ENCODE measurements around the gene MORN2.

GRCh38 chr2:38892819-38893218, 17.0 kb downstream of the MORN2 start:
- TF ChIP-seq, protein P1, sequence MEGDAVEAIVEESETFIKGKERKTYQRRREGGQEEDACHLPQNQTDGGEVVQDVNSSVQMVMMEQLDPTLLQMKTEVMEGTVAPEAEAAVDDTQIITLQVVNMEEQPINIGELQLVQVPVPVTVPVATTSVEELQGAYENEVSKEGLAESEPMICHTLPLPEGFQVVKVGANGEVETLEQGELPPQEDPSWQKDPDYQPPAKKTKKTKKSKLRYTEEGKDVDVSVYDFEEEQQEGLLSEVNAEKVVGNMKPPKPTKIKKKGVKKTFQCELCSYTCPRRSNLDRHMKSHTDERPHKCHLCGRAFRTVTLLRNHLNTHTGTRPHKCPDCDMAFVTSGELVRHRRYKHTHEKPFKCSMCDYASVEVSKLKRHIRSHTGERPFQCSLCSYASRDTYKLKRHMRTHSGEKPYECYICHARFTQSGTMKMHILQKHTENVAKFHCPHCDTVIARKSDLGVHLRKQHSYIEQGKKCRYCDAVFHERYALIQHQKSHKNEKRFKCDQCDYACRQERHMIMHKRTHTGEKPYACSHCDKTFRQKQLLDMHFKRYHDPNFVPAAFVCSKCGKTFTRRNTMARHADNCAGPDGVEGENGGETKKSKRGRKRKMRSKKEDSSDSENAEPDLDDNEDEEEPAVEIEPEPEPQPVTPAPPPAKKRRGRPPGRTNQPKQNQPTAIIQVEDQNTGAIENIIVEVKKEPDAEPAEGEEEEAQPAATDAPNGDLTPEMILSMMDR (IDR thresholded peaks at IDR 0.05) = no peak
- TF ChIP-seq POLR2A (IDR thresholded peaks at IDR 0.05) = no peak

Data from prostate gland (tissue), 2 donors.